OCI-LY7 (cell line): ENCODE measurements around the gene SWAP70.

Experiments
- CTCF ChIP-seq: fragments of 200-600 bp; sonication (generic); conservative IDR thresholded peaks from 2 replicates; pipeline ENCODE4 v1.5.1; 2014; ENCODE audit warnings: mild to moderate bottlenecking, antibody characterized with exemption, low read length, moderate library complexity, mixed read lengths
- EZH2phosphoT487 ChIP-seq: fragments of 200-600 bp; sonication (generic); IDR thresholded peaks from 2 replicates; pipeline ENCODE4 v1.6.1; 2018; ENCODE audit warnings: low read depth, borderline replicate concordance, mild to moderate bottlenecking, mixed run types, antibody characterized with exemption, low read length, moderate library complexity, mixed read lengths

- no peak for TF ChIP-seq CTCF
- no peak for TF ChIP-seq EZH2phosphoT487
Observed at GRCh38 chr11:9656864-9657263, 7.0 kb upstream of the SWAP70 start.
